ES-I3 (cell line): ENCODE data around the gene RCCD1.

Source experiments
- H3K36me3 ChIP-seq: 2 replicates; pipeline ENCODE4 v1.6.1; 2013; ENCODE audit warnings: mild to moderate bottlenecking, low read length, control low read depth, moderate library complexity; ENCODE audit not compliant: insufficient read depth
- H3K4me1 ChIP-seq: 2 replicates; pipeline ENCODE4 v1.6.1; 2013; ENCODE audit warnings: mild to moderate bottlenecking, control low read depth, low read length; ENCODE audit not compliant: insufficient read depth
- H3K9ac ChIP-seq: 2 replicates; pipeline ENCODE4 v1.6.1; 2013; ENCODE audit warnings: low read depth, mild to moderate bottlenecking, low read length, moderate library complexity
- H3K9me3 ChIP-seq: 2 replicates; pipeline ENCODE4 v1.6.1; 2013; ENCODE audit warnings: mild to moderate bottlenecking, low read length, moderate library complexity; ENCODE audit not compliant: control insufficient read depth, insufficient read depth

Gene RCCD1

GRCh38 chr15:90959028-90959595 is 4.4 kb downstream of the RCCD1 start:
- no peaks in the 10 kb centered on the region for H3K9me3 ChIP-seq
- H3K36me3 ChIP-seq = peaks cover 16% of the 10 kb centered on the region
- H3K9ac ChIP-seq = no peak overlapping the region
- peaks cover 4% of the 10 kb centered on the region; the same call in 1 of the 2 replicates for H3K4me1 ChIP-seq

- H3K9ac ChIP-seq = no peak overlapping the region
- H3K4me1 ChIP-seq = peaks cover 4% of the 10 kb centered on the region; the same call in 1 of the 2 replicates
- H3K9me3 ChIP-seq = no peaks in the 10 kb centered on the region
- H3K36me3 ChIP-seq = peaks cover 17% of the 10 kb centered on the region
Observed at GRCh38 chr15:90959894-90960293, 5.2 kb downstream of the RCCD1 start.

DNA sequence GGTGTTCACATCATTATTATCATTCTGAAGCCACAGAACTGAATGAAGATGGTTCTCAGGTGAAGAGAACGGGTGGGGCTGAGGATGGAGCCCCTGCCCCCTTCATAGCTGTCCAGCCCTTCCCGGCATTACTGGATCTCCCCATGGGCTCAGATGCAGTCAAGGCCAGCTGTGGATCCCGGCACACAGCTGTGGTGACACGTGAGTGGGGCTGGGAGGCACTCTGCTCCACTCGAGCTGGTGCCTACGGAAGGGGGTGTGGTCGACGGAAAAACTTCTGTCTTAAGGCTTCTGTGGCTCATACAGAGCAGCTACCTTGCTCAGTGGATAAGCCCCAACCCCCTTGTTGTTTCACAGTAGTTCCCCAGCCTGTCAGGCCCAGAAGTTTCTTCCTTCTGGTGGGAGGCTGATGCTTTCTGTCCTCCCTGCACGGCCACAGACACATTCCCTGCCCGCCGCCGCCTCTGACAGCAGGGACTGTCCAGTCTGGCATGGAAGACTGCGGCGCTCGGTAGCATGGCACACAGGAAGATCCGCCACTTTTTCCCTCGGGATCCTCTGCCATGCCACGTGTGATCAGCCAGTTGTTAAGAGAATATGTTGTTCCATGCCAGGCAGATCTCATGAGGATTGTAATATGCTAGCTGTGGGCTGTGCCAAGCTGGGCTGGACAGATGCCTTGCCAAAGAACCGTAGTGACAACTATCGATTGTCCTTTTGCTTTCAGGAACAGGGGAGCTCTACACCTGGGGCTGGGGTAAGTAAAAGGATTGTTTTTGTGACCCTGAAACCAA is 5.8 kb downstream of the RCCD1 start:
- Histone ChIP-seq H3K36me3 (peaks cover 17% of the 10 kb centered on the region), H3K4me1 (peaks cover 4% of the 10 kb centered on the region; the same call in 1 of the 2 replicates), H3K9me3 (no peaks in the 10 kb centered on the region), H3K9ac (no peak overlapping the region)

DNA sequence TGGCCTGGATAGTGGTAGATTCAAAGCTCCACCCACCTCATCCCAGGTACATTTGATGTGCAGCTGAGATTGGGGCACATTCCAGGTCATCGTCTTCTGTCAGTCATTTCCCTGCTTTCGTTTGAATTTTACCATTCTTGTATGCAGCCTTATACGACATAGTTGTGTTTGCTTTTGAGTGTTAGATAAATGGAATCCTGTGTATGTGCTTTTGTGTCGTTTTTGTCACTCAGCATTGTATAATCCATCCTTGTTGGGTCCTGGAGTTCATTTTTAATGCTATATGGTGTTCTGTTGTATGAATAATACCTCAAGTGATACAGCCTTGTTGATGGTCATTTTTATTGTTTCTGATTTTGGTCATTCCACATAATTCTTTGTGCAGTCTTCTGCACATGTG is 7.3 kb downstream of the RCCD1 start:
- Histone ChIP-seq H3K9ac (no peak overlapping the region), H3K9me3 (no peaks in the 10 kb centered on the region), H3K4me1 (no peaks in the 10 kb centered on the region; the same call in 1 of the 2 replicates), H3K36me3 (peaks cover 18% of the 10 kb centered on the region)

DNA sequence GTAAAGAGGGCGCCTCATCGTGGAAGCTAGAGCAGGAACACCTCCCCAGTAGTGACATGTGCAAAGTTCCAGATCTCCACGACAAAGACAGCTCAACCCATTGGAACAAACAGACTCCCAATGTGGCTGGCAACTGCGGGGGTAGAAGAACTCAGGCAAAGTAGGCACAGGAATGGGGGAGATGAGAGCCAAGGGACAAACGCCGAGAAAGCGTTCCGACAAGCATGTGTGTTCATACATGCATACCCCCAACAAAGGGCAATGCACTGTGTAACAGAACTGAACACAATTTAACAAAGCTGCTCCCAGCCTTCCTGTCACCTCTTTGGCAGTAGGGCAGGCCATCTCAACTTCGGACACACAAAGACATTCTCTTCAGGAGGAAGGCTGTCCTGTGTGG is 11.6 kb downstream of the RCCD1 start:
- H3K9me3 ChIP-seq = no peaks in the 10 kb centered on the region
- peaks cover 41% of the 10 kb centered on the region for H3K36me3 ChIP-seq
- no peak overlapping the region for H3K9ac ChIP-seq
- H3K4me1 ChIP-seq = no peaks in the 10 kb centered on the region

- H3K9ac ChIP-seq = no peak overlapping the region
- H3K36me3 ChIP-seq = peaks cover 35% of the 10 kb centered on the region
- no peaks in the 10 kb centered on the region for H3K9me3 ChIP-seq
- H3K4me1 ChIP-seq = no peaks in the 10 kb centered on the region
Observed at GRCh38 chr15:90967206-90967605, 12.5 kb downstream of the RCCD1 start.

GRCh38 chr15:90968434-90968833 is 13.8 kb downstream of the RCCD1 start:
- Histone ChIP-seq H3K9me3 (no peaks in the 10 kb centered on the region), H3K36me3 (peaks cover 37% of the 10 kb centered on the region), H3K4me1 (no peaks in the 10 kb centered on the region), H3K9ac (no peak overlapping the region)

GRCh38 chr15:90970274-90970673 is 15.6 kb downstream of the RCCD1 start:
- Histone ChIP-seq H3K36me3 (peaks cover 37% of the 10 kb centered on the region), H3K4me1 (no peaks in the 10 kb centered on the region), H3K9ac (no peak overlapping the region), H3K9me3 (no peaks in the 10 kb centered on the region)

GRCh38 chr15:90972133-90972532 is 17.4 kb downstream of the RCCD1 start:
- H3K4me1 ChIP-seq = no peaks in the 10 kb centered on the region
- no peaks in the 10 kb centered on the region for H3K9me3 ChIP-seq
- H3K9ac ChIP-seq = no peak overlapping the region
- H3K36me3 ChIP-seq = peaks cover 42% of the 10 kb centered on the region

- Histone ChIP-seq H3K36me3 (peaks cover 31% of the 10 kb centered on the region), H3K4me1 (no peaks in the 10 kb centered on the region), H3K9me3 (no peaks in the 10 kb centered on the region), H3K9ac (no peak overlapping the region)
Observed at GRCh38 chr15:90974216-90974615, 19.5 kb downstream of the RCCD1 start.

DNA sequence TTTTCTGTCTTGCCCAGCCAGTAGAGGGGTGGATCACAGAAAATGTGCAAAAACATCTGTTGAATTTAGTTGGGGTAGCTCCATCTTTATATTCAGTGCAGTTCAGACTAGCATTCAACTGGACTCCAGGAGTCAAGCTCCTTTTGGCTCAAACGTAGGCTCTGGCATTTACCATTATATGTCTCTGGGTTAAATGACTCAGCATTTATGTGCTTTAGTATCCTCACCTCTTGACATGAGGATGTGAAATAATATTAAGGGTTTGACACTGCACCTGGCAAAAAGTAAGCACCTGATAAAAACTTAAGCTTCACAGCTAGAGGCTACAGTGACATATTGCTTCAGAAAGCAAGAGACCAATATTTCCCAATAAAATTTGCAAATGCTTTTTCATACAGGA is 24.9 kb downstream of the RCCD1 start:
- no peak overlapping the region for H3K9ac ChIP-seq
- H3K36me3 ChIP-seq = peaks cover 46% of the 10 kb centered on the region
- no peaks in the 10 kb centered on the region for H3K9me3 ChIP-seq
- H3K4me1 ChIP-seq = no peaks in the 10 kb centered on the region

- no peaks in the 10 kb centered on the region for H3K4me1 ChIP-seq
- H3K36me3 ChIP-seq = peaks cover 36% of the 10 kb centered on the region
- H3K9me3 ChIP-seq = no peaks in the 10 kb centered on the region
- H3K9ac ChIP-seq = no peak overlapping the region
Observed at GRCh38 chr15:90981681-90982080, 27.0 kb downstream of the RCCD1 start.

- Histone ChIP-seq H3K9ac (no peak overlapping the region), H3K9me3 (no peaks in the 10 kb centered on the region), H3K4me1 (no peaks in the 10 kb centered on the region), H3K36me3 (peaks cover 36% of the 10 kb centered on the region)
Observed at GRCh38 chr15:90982135-90982534, 27.5 kb downstream of the RCCD1 start.

- peaks cover 7% of the 10 kb centered on the region for H3K4me1 ChIP-seq
- no peak overlapping the region for H3K9ac ChIP-seq
- peaks cover 14% of the 10 kb centered on the region for H3K36me3 ChIP-seq
- H3K9me3 ChIP-seq = no peaks in the 10 kb centered on the region
Observed at GRCh38 chr15:90986790-90987507, 32.3 kb downstream of the RCCD1 start.
